ENCODE data around the gene PCDHGC4. TPM values are rescaled to one million over a fixed set of nuclear protein-coding genes. Genes with fewer than 3 reads are reported as not detected.

PCDHGC4 gene
- total RNA-seq, 2 donors from 2014 or later = not detected

DNA sequence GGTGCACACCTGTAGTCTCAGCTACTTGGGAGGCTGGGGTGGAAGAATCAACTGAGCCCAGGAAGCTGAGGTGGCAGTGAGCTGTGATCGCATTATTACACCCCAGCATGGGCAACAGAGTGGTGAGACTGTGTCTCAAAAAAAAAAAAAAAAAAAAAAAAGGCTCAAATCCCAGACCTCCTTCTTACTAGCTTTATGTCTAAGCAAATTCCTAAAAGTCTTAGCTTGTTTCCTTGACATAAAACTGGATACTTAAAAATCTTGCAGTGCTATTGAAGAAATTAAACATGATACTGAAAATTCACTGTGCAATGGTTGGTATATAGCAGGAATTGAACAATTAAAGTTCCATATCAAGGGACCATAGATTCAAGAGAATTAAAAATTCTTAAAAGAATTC is 49.1 kb downstream of the PCDHGC4 start:
- DNase-seq (ENCODE audit: low spot score in 2 of 2) (no peak), ATAC-seq (no peak)
- H3K27ac Mint-ChIP-seq = peak overlapping the region in 1 of 2 donors; percentile 25
- H3K36me3 Mint-ChIP-seq = peaks cover 7 to 22% of the 10 kb centered on the region in 2 donors
- no peaks in the 10 kb centered on the region for H3K9me3 Mint-ChIP-seq

DNA sequence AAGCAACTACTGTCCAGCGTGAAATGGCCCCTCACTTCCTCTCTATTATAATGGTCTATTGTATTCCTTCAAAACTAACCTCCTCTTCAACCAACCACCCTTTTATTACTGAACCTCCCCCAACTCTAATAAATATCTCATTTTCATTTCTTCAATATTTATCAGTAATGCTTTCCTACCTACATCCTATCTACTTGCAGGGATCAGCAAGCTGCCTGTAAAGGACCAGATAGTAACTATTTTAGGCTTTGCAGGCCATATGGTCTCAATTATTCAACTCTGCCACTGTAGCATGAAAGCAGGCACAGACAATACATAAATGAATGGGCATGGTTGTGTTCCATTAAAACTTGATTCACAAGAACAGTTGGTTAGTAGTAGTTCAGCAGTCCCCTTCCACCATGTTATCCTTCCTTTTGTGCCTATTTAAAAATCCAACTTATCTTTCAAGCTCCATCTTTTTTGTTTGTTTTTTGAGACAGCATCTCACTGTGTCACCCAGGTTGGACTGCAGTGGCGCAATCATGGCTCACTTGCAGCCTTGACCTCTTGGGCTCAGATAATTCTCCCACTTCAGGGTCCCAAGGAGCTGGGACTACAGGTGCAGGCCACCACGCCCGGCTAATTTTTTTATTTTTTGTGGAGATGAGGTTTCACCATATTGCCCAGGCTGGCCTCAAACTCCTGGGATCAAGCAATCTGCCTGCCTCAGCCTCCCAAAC is 49.8 kb downstream of the PCDHGC4 start:
- Mint-ChIP-seq H3K27ac (peak overlapping the region; percentile 26 to 27), H3K9me3 (peaks cover 0 to 1% of the 10 kb centered on the region in 2 donors), H3K36me3 (peaks cover 6 to 24% of the 10 kb centered on the region in 2 donors)
- ATAC-seq = no peak
- no peak for DNase-seq (ENCODE audit: low spot score in 2 of 2)

Other genes with a start within 250 kb of the PCDHGC4 start
- not detected for gene PCDHB15, start 239.6 kb upstream of the PCDHGC4 start, total RNA-seq
- under 1 TPM in 1 of 2 donors, not detected in 1; 0.23 TPM for gene SLC25A2, start 181.0 kb upstream of the PCDHGC4 start, total RNA-seq
- 10 to 100 TPM; 44.7 to 46.7 TPM for gene TAF7, start 164.2 kb upstream of the PCDHGC4 start, total RNA-seq
- under 1 TPM in 1 of 2 donors, not detected in 1; 0.11 TPM for gene PCDHGA1, start 154.5 kb upstream of the PCDHGC4 start, total RNA-seq
- not detected for gene PCDHGA2, start 146.3 kb upstream of the PCDHGC4 start, total RNA-seq
- not detected for gene PCDHGA3, start 141.2 kb upstream of the PCDHGC4 start, total RNA-seq
- not detected for gene PCDHGB1, start 134.9 kb upstream of the PCDHGC4 start, total RNA-seq
- not detected for gene PCDHGA4, start 130.0 kb upstream of the PCDHGC4 start, total RNA-seq
- gene PCDHGB2, start 125.0 kb upstream of the PCDHGC4 start, total RNA-seq = under 1 TPM; 0.12 to 0.20 TPM
- gene PCDHGA5, start 120.9 kb upstream of the PCDHGC4 start, total RNA-seq = under 1 TPM in 1 of 2 donors, not detected in 1; 0.09 TPM
- under 1 TPM; 0.09 to 0.14 TPM for gene PCDHGB3, start 114.8 kb upstream of the PCDHGC4 start, total RNA-seq
- under 1 TPM; 0.08 to 0.09 TPM for gene PCDHGA6, start 111.1 kb upstream of the PCDHGC4 start, total RNA-seq
- not detected for gene PCDHGA7, start 102.3 kb upstream of the PCDHGC4 start, total RNA-seq
- not detected for gene PCDHGB4, start 97.3 kb upstream of the PCDHGC4 start, total RNA-seq
- not detected for gene PCDHGA8, start 92.4 kb upstream of the PCDHGC4 start, total RNA-seq
- gene PCDHGB5, start 87.1 kb upstream of the PCDHGC4 start, total RNA-seq = under 1 TPM in 1 of 2 donors, not detected in 1; 0.12 TPM
- under 1 TPM in 1 of 2 donors, not detected in 1; 0.23 TPM for gene PCDHGA9, start 82.3 kb upstream of the PCDHGC4 start, total RNA-seq
- gene PCDHGB6, start 77.0 kb upstream of the PCDHGC4 start, total RNA-seq = under 1 TPM in 1 of 2 donors, not detected in 1; 0.08 TPM
- gene PCDHGA10, start 72.0 kb upstream of the PCDHGC4 start, total RNA-seq = not detected
- gene PCDHGB7, start 67.4 kb upstream of the PCDHGC4 start, total RNA-seq = under 1 TPM in 1 of 2 donors, not detected in 1; 0.08 TPM
- gene PCDHGA11, start 64.0 kb upstream of the PCDHGC4 start, total RNA-seq = under 1 TPM; 0.09 to 0.14 TPM
- gene PCDHGA12, start 54.5 kb upstream of the PCDHGC4 start, total RNA-seq = under 1 TPM; 0.10 to 0.16 TPM
- under 1 TPM in 1 of 2 donors, not detected in 1; 0.19 TPM for gene PCDHGC3, start 9.1 kb upstream of the PCDHGC4 start, total RNA-seq
- not detected for gene PCDHGC5, start 4.1 kb downstream of the PCDHGC4 start, total RNA-seq
- 100 to 1,000 TPM; 184 to 216 TPM for gene DIAPH1, start 134.0 kb downstream of the PCDHGC4 start, total RNA-seq
- 100 to 1,000 TPM in 1 of 2 donors, 10 to 100 TPM in 1; 70.7 to 110 TPM for gene HDAC3, start 151.8 kb downstream of the PCDHGC4 start, total RNA-seq
- gene RELL2, start 152.0 kb downstream of the PCDHGC4 start, total RNA-seq = 10 to 100 TPM; 22.2 to 34.2 TPM
- gene FCHSD1, start 166.4 kb downstream of the PCDHGC4 start, total RNA-seq = 10 to 100 TPM; 44.9 to 62.9 TPM
- 1 to 10 TPM; 2.7 to 8.3 TPM for gene ARAP3, start 197.2 kb downstream of the PCDHGC4 start, total RNA-seq

All from activated naive CD4-positive, alpha-beta T cell treated with anti-CD3 and anti-CD28 coated beads, Interleukin-2, amount 50 U/mL, for 72 hours (primary cell).